ENCODE data around the gene MSGN1. TPM values are rescaled to one million over a fixed set of nuclear protein-coding genes. Genes with fewer than 3 reads are reported as not detected.

The MSGN1 gene
- total and polyA plus RNA-seq, 2 of the 4 experiments (the other 2 are of a cell fraction), result not detected

DNA sequence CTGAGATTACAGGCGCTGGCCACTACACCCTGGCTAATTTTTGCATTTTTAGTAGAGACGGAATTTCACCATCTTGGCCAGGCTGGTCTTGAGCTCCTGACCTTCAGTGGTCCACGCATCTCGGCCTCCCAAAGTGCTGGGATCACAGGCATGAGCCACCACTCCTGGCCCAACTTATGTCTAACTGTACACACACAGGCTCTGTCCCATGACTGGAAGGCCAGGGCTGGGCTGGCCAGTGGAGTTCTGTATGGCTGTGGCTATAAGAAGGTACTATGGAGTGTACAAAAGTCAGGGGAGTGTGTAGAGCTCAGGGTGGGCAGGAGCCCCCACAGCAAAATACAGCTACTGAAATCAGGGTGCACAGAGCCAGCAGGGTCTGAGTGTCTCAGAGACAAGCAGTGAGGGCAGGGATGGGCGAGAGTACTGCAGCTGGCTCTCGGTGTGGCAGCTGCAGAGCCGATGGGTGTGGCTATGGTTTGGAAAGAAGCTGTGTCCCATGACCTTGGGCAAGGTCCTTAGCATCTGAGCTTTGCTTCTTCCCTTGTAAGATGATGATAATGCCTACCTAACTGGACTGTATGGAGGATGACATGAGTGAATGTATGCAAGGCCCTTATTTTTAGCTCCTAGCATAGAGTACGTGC, 10.4 kb upstream of the MSGN1 start:
- H4K91ac ChIP-seq (ENCODE audit: insufficient read depth, low read depth, low read length), result no peak overlapping the region
- no peak overlapping the region for H3K56ac ChIP-seq (ENCODE audit: extremely low read depth, insufficient read depth, low read length)
- no peaks in the 10 kb centered on the region for H3K9me3 ChIP-seq (ENCODE audit: control insufficient read depth, insufficient read depth, low read length)
- intact Hi-C loops (cut with micrococcal nuclease) (no loop called here), in situ Hi-C loops (cut with MboI; ENCODE audit: low sequenced_read_pairs) (no loop called here), dilution Hi-C loops (cut with HindIII; ENCODE audit: low sequenced_read_pairs, unreplicated experiment) (no loop called here)
- no peak overlapping the region for H3K4me3 ChIP-seq (ENCODE audit: insufficient read depth, low read depth, low read length)
- H4K20me1 ChIP-seq (ENCODE audit: insufficient read depth, low read length), result no peaks in the 10 kb centered on the region
- H3K4me2 ChIP-seq (ENCODE audit: low read depth, low read length), result no peak overlapping the region
- H4K5ac ChIP-seq (ENCODE audit: low read depth, low read length), result no peak overlapping the region
- H4K8ac ChIP-seq (ENCODE audit: low read depth in 2 of 2, low read length in 2 of 2), result no peak overlapping the region
- H2AK9ac ChIP-seq (replicated peaks; ENCODE audit: low read depth, low read length, poor library complexity), result peak overlapping the region; percentile 68
- no peaks in the 10 kb centered on the region for H3K9me1 ChIP-seq (ENCODE audit: insufficient read depth, low read length)
- 75% methylated on average over 1 of the region's 8 CpGs; no CpG with 5 or more reads in 1 of the 2 experiments for whole genome bisulfite sequencing, 2 experiments (ENCODE audit: extremely low coverage in 2 of 2, insufficient read length in 1 of 2)
- BruUV-seq (replicated peaks), result no TSS peak
- ChIA-PET CTCF (no interaction called here), POLR2A (ENCODE audit: unreplicated experiment) (no interaction called here)
- no peak overlapping the region for H3K18ac ChIP-seq (ENCODE audit: low read depth, low read length)
- no peak for DNase-seq
- H3K4ac ChIP-seq (ENCODE audit: low read depth, low read length), result no peak overlapping the region
- no peak for ATAC-seq (ENCODE audit: low read depth)
- no peak overlapping the region for H2AFZ ChIP-seq (replicated peaks; ENCODE audit: low read length, poor library complexity)
- no peaks in the 10 kb centered on the region for H3K4me1 ChIP-seq (ENCODE audit: control insufficient read depth, insufficient read depth, low read length)
- H3K9ac ChIP-seq (ENCODE audit: low read depth, low read length), result no peak overlapping the region
- H3K27ac ChIP-seq (ENCODE audit: insufficient read depth, low read length), result no peak overlapping the region
- no peak overlapping the region for H2BK5ac ChIP-seq (ENCODE audit: low read depth, low read length, poor library complexity, severe bottlenecking)
- no peak overlapping the region for H2BK120ac ChIP-seq (ENCODE audit: low read depth, low read length)
- H3K23ac ChIP-seq (ENCODE audit: low read depth, low read length), result no peak overlapping the region
- H2AK5ac ChIP-seq (ENCODE audit: low read depth, low read length), result no peak overlapping the region
- TF ChIP-seq MXI1 (IDR thresholded peaks at IDR 0.05; ENCODE audit: borderline replicate concordance, low read depth, low read length) (no peak), CTCF (conservative IDR thresholded peaks at IDR 0.05; ENCODE audit: low read depth, low read length) (no peak), ELK1 (IDR thresholded peaks at IDR 0.05; ENCODE audit: borderline replicate concordance, low read depth, low read length) (no peak), SMC3 (IDR thresholded peaks at IDR 0.05; ENCODE audit: low read depth, low read length) (no peak), RCOR1 (IDR thresholded peaks at IDR 0.05; ENCODE audit: insufficient replicate concordance, low read length) (no peak), RAD21 (IDR thresholded peaks at IDR 0.05; ENCODE audit: low read length) (no peak), RFX5 (IDR thresholded peaks at IDR 0.05; ENCODE audit: low read depth, low read length) (no peak), NFE2L2 (IDR thresholded peaks at IDR 0.05; ENCODE audit: low read depth, low read length) (no peak), USF2 (IDR thresholded peaks at IDR 0.05; ENCODE audit: low read depth, low read length) (no peak), MAFK (IDR thresholded peaks at IDR 0.05; ENCODE audit: low read depth, low read length) (no peak), POLR2A (IDR thresholded peaks at IDR 0.05; ENCODE audit: low read depth, low read length) (no peak), FOS (IDR thresholded peaks at IDR 0.05; ENCODE audit: low read depth, low read length) (no peak), CEBPB (IDR thresholded peaks at IDR 0.05; ENCODE audit: low read depth, low read length) (no peak), CHD1 (IDR thresholded peaks at IDR 0.05; ENCODE audit: low read depth, low read length) (no peak), BHLHE40 (IDR thresholded peaks at IDR 0.05; ENCODE audit: low read depth, low read length) (no peak), MAZ (IDR thresholded peaks at IDR 0.05; ENCODE audit: borderline replicate concordance, low read depth, low read length) (no peak)
- H2BK15ac ChIP-seq (ENCODE audit: low read depth, low read length), result no peak overlapping the region
- peaks cover 4% of the 10 kb centered on the region for H3K27me3 ChIP-seq (ENCODE audit: control insufficient read depth, insufficient read depth, low read length)
- no peak overlapping the region for H2BK20ac ChIP-seq (ENCODE audit: low read depth, low read length)
- no peaks in the 10 kb centered on the region for H3K36me3 ChIP-seq (ENCODE audit: control insufficient read depth, insufficient read depth, low read length)
- H3K79me1 ChIP-seq (ENCODE audit: low read depth in 1 of 2, low read length in 2 of 2), result no peaks in the 10 kb centered on the region
- H3K14ac ChIP-seq (replicated peaks; ENCODE audit: low read depth, low read length), result no peak overlapping the region
